H1 (cell line): Measurements from ENCODE around the gene IL10RA. TPM values are rescaled to one million over a fixed set of nuclear protein-coding genes. Genes with fewer than 3 reads are reported as not detected.

Source experiments
- CTCF ChIA-PET: fragments of 300-600 bp; sonication (Branson Sonifier 250); formaldehyde crosslinking; loops from one replicate; lab custom pipeline; 2021; ENCODE audit not compliant: partially characterized antibody; lab: Charles Lee
- POLR2A ChIA-PET: fragments of 300-600 bp; sonication (Branson Sonifier 250); formaldehyde crosslinking; loops from one replicate; lab custom pipeline; 2021; ENCODE audit warnings: inconsistent platforms; ENCODE audit not compliant: partially characterized antibody; lab: Charles Lee
- DNase-seq, 2 experiments: peaks; one replicate each; pipeline versions ENCODE4 v3.0.0 to v3.0.0-alpha.2; 2010 to 2022; ENCODE audit warnings: low spot score in 2 of 2, low read depth in 1 of 2, mixed read lengths in 1 of 2
- FAIRE-seq: peaks from 2 replicates; lab custom pipeline; 2011; peaks lifted over from hg19 to GRCh38; lab: Jason Lieb, UNC
- H2AFZ ChIP-seq: 2 replicates; pipeline ENCODE4 v1.8.1; 2012; ENCODE audit warnings: low read length, inconsistent platforms
- H2AK5ac ChIP-seq: 2 replicates; pipeline ENCODE4 v1.6.1; 2013; ENCODE audit warnings: low read depth, low read length
- H2BK120ac ChIP-seq: replicated peaks from 2 replicates; pipeline ENCODE3; 2013; ENCODE audit warnings: low read depth, low read length, inconsistent platforms
- H2BK12ac ChIP-seq: 2 replicates; pipeline ENCODE4 v1.6.1; 2013; ENCODE audit warnings: low read depth, low read length
- H2BK15ac ChIP-seq: 2 replicates; pipeline ENCODE4 v1.6.1; 2013; ENCODE audit warnings: low read length
- H2BK20ac ChIP-seq: 2 replicates; pipeline ENCODE4 v1.6.1; 2013; ENCODE audit warnings: low read length
- H2BK5ac ChIP-seq: 2 replicates; pipeline ENCODE4 v1.6.1; 2013; ENCODE audit warnings: low read depth, low read length
- H3K14ac ChIP-seq: 2 replicates; pipeline ENCODE4 v1.6.1; 2013; ENCODE audit warnings: inconsistent platforms; ENCODE audit not compliant: insufficient read length
- H3K18ac ChIP-seq: 2 replicates; pipeline ENCODE4 v1.6.1; 2013; ENCODE audit warnings: low read length; ENCODE audit errors: extremely low read depth
- H3K23ac ChIP-seq: 2 replicates; pipeline ENCODE4 v1.6.1; 2013; ENCODE audit warnings: inconsistent platforms; ENCODE audit not compliant: insufficient read length
- H3K23me2 ChIP-seq: 2 replicates; pipeline ENCODE4 v1.6.1; 2013; ENCODE audit warnings: low read depth, low read length
- H3K27ac ChIP-seq: 2 replicates; pipeline ENCODE4 v1.6.1; 2011; ENCODE audit warnings: low read depth, low read length, inconsistent platforms
- H3K27me3 ChIP-seq, 4 experiments: replicated peaks in 1 of 4; 1 replicate in 1 of 4; 2 replicates in 3 of 4; pipeline versions ENCODE4 v1.6.1 to v1.8.1; 2011 to 2013; ENCODE audit warnings: low read length in 3 of 4, mild to moderate bottlenecking in 3 of 4, inconsistent platforms in 2 of 4, mixed read lengths in 2 of 4, moderate library complexity in 1 of 4; ENCODE audit not compliant: control insufficient read depth in 3 of 4, insufficient read depth in 3 of 4; ENCODE audit errors: extremely low read depth in 1 of 4
- H3K36me3 ChIP-seq, 4 experiments: 2 replicates each; pipeline versions ENCODE4 v1.6.1 to v1.8.1; 2011 to 2013; ENCODE audit warnings: mild to moderate bottlenecking in 4 of 4, low read length in 3 of 4, moderate library complexity in 2 of 4, control low read depth in 1 of 4, inconsistent platforms in 1 of 4; ENCODE audit not compliant: insufficient read depth in 4 of 4, control insufficient read depth in 2 of 4
- H3K4ac ChIP-seq: replicated peaks from 2 replicates; pipeline ENCODE3; 2013; ENCODE audit warnings: low read length, low read depth, mixed read lengths, inconsistent platforms; ENCODE audit not compliant: insufficient read length
- H3K4me1 ChIP-seq, 4 experiments: replicated peaks in 1 of 4; 1 replicate in 1 of 4; 2 replicates in 3 of 4; pipeline versions ENCODE4 v1.6.1 to v1.8.1; 2011 to 2013; ENCODE audit warnings: low read length in 3 of 4, inconsistent platforms in 2 of 4, mixed read lengths in 1 of 4; ENCODE audit not compliant: insufficient read depth in 4 of 4, control insufficient read depth in 3 of 4
- H3K4me2 ChIP-seq, 2 experiments: 2 replicates each; pipeline versions ENCODE4 v1.6.1 to v1.8.1; 2011 to 2013; ENCODE audit warnings: low read depth in 2 of 2, low read length in 2 of 2, control low read depth in 1 of 2, inconsistent platforms in 1 of 2, mild to moderate bottlenecking in 1 of 2; ENCODE audit not compliant: insufficient read depth in 1 of 2
- H3K4me3 ChIP-seq, 4 experiments: fragments of 200-600, 300-600 bp in 1 of 4; sonication (generic), shearing (Covaris generic), sonication (Bioruptor Twin) in 1 of 4; 2 replicates each; pipeline versions ENCODE4 v1.5.1 to v1.8.1; 2011 to 2016; ENCODE audit warnings: low read length in 4 of 4, low read depth in 3 of 4, control low read depth in 2 of 4, inconsistent platforms in 2 of 4, mild to moderate bottlenecking in 2 of 4, mixed read lengths in 1 of 4, moderate library complexity in 1 of 4; ENCODE audit not compliant: insufficient read depth in 2 of 4; ENCODE audit errors: extremely low read depth in 1 of 4
- H3K56ac ChIP-seq: replicated peaks from 2 replicates; pipeline ENCODE3; 2013; ENCODE audit warnings: low read depth, mild to moderate bottlenecking, mixed read lengths, low read length, inconsistent platforms; ENCODE audit not compliant: insufficient read length
- H3K79me1 ChIP-seq: 2 replicates; pipeline ENCODE4 v1.6.1; 2013; ENCODE audit warnings: low read depth, low read length, control low read depth
- H3K79me2 ChIP-seq, 2 experiments: 2 replicates each; pipeline versions ENCODE4 v1.6.1 to v1.8.1; 2012 to 2013; ENCODE audit warnings: low read length in 2 of 2, mild to moderate bottlenecking in 2 of 2, inconsistent platforms in 1 of 2; ENCODE audit not compliant: insufficient read depth in 2 of 2, control insufficient read depth in 1 of 2
- H3K9ac ChIP-seq, 4 experiments: replicated peaks in 1 of 4; 1 replicate in 1 of 4; 2 replicates in 3 of 4; pipeline versions ENCODE4 v1.6.1 to v1.8.1; 2011 to 2013; ENCODE audit warnings: low read depth in 3 of 4, low read length in 3 of 4, control low read depth in 2 of 4, mild to moderate bottlenecking in 2 of 4, moderate library complexity in 2 of 4, inconsistent platforms in 1 of 4; ENCODE audit errors: extremely low read depth in 1 of 4
- H3K9me3 ChIP-seq, 2 experiments: 2 replicates each; pipeline versions ENCODE4 v1.6.1 to v1.8.1; 2012 to 2013; ENCODE audit warnings: mild to moderate bottlenecking in 2 of 2, moderate library complexity in 2 of 2, control low read depth in 1 of 2, inconsistent platforms in 1 of 2, low read depth in 1 of 2, low read length in 1 of 2, mixed read lengths in 1 of 2; ENCODE audit not compliant: insufficient read depth in 2 of 2
- H4K20me1 ChIP-seq, 2 experiments: replicated peaks in 1 of 2; 2 replicates each; pipeline versions ENCODE3 to v1.8.1; 2011 to 2013; ENCODE audit warnings: inconsistent platforms in 2 of 2, low read length in 2 of 2, mild to moderate bottlenecking in 1 of 2; ENCODE audit not compliant: insufficient read depth in 2 of 2, control insufficient read depth in 1 of 2
- H4K5ac ChIP-seq: 2 replicates; pipeline ENCODE4 v1.6.1; 2013; ENCODE audit warnings: low read length, low read depth, mixed read lengths, inconsistent platforms; ENCODE audit not compliant: insufficient read length
- H4K8ac ChIP-seq: 2 replicates; pipeline ENCODE4 v1.8.0; 2013; ENCODE audit warnings: mild to moderate bottlenecking, moderate library complexity, low read length, inconsistent platforms; ENCODE audit not compliant: insufficient read depth; ENCODE audit errors: extremely low read depth
- H4K91ac ChIP-seq: replicated peaks from 2 replicates; pipeline ENCODE3; 2013; ENCODE audit warnings: low read length, mixed read lengths, inconsistent platforms; ENCODE audit not compliant: insufficient read length
- SUZ12 ChIP-seq: fragments of 200-600 bp; sonication (generic); IDR thresholded peaks from 2 replicates; pipeline ENCODE4 v1.6.1; 2012; ENCODE audit warnings: mild to moderate bottlenecking, inconsistent platforms, low read length, moderate library complexity, mixed read lengths
- TEAD4 ChIP-seq: IDR thresholded peaks from 2 replicates; pipeline ENCODE4 v1.6.1; 2012; ENCODE audit warnings: low read depth, low read length, inconsistent platforms, mixed read lengths
- WGBS, 2 experiments: shearing (Covaris generic) in 1 of 2; methylation state at CpG; one replicate each; pipeline versions ENCODE4 v1.1.6 to v1.1.7; 2013 to 2015; ENCODE audit warnings: low lambda C conversion rate in 2 of 2, mixed read lengths in 2 of 2, inconsistent platforms in 1 of 2, low coverage in 1 of 2, missing lambda C conversion rate in 1 of 2; ENCODE audit not compliant: insufficient replicate concordance in 2 of 2, insufficient coverage in 1 of 2, insufficient read length in 1 of 2; ENCODE audit errors: extremely low coverage in 1 of 2, missing lambda C conversion rate in 1 of 2; 5-methylcytosine and 5-hydroxymethylcytosine counted together
- polyA plus RNA-seq, 7 experiments: library from polyadenylated mRNA; depleted of rRNA in 3 of 7; stranded (reverse) in 5 of 7; unstranded in 2 of 7; fragments of >200 nt in 5 of 7; fragments of 200-250 nt in 2 of 7; gene quantifications; 1 replicate in 5 of 7; 2 replicates in 1 of 7; 4 replicates in 1 of 7; pipeline versions ENCODE4 v1.2.1 to v1.2.3, GENCODE V29; 2011 to 2013; ENCODE audit warnings: missing spikeins in 2 of 7, mixed read lengths in 2 of 7
- total RNA-seq: library from RNA; stranded (reverse); fragmentation: NEBNext Ultra II Directional; extraction: Animal tissue kit (Norgen Biotek cat#: 25700); gene quantifications from 2 replicates; pipeline ENCODE4 v1.2.1, GENCODE V29; 2021

The IL10RA gene
- total and polyA plus RNA-seq, 2 of the 8 experiments (the other 6 are each of a cell fraction or from before 2014, with no cell fraction given) = 0.05 to 0.11 TPM

DNA sequence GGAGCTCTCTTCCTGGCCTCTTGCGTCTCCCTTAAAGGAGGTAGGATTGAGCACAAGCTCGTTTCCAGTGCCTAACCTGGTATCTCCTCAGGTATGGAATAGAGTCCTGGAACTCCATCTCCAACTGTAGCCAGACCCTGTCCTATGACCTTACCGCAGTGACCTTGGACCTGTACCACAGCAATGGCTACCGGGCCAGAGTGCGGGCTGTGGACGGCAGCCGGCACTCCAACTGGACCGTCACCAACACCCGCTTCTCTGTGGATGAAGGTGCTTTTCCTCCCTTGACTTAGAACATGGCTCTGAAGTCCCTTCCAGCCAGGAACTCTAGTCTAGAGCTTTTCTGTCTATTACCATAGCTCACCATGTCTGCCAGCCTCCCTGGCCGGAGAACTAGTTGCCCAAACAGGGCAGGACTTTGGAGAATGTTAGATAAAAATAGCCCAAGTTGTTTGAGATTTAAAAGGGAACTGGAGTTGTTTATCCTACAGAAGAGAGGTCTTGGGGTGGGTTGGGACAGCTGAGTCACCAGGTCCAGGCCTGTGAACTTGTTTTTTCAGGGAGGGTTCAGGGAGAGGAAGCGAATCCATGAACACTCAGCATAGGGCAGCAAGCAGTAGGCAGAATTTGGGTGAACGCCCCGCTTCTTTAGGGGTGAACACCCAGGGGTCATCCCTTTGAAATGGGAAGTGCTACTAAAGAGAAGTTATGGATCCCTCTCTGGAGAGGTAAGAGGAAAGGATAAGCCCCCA is 3.3 kb downstream of the IL10RA start:
- H3K79me2 ChIP-seq = no peaks in the 10 kb centered on the region
- no peak overlapping the region for H3K14ac ChIP-seq
- no peak for FAIRE-seq
- no peak overlapping the region for H2AFZ ChIP-seq
- H3K56ac ChIP-seq = no peak overlapping the region
- 92% methylated on average over 13 of the region's 13 CpGs; no CpG with 5 or more reads in 1 of the 2 experiments for WGBS, 2 experiments
- H2BK12ac ChIP-seq = no peak overlapping the region
- H3K23ac ChIP-seq = no peak overlapping the region
- H4K8ac ChIP-seq = no peak overlapping the region
- H2BK20ac ChIP-seq = no peak overlapping the region
- no peaks in the 10 kb centered on the region for H4K20me1 ChIP-seq
- H3K79me1 ChIP-seq = no peaks in the 10 kb centered on the region
- ChIA-PET CTCF (interaction anchor here (0.6 to 3.1 kb wide), 6 partner anchors 11 to 683 kb away, joined by 3 to 15 read pairs (median 4); no protein-coding TSS in a partner anchor), POLR2A (interaction anchor here (1.1 kb wide), 1 partner anchor 27 kb away, joined by 3 read pairs; no protein-coding TSS in a partner anchor)
- H2BK5ac ChIP-seq = no peak overlapping the region
- H3K4me3 ChIP-seq = no peak overlapping the region
- H4K91ac ChIP-seq = no peak overlapping the region
- H3K27ac ChIP-seq = no peak overlapping the region
- H3K4ac ChIP-seq = no peak overlapping the region
- H3K18ac ChIP-seq = no peak overlapping the region
- H2BK15ac ChIP-seq = no peak overlapping the region
- H3K23me2 ChIP-seq = peaks cover 7% of the 10 kb centered on the region; the same call in 1 of the 2 replicates
- no peak overlapping the region for H2BK120ac ChIP-seq
- no peak overlapping the region for H3K9ac ChIP-seq
- peaks cover 0 to 8% (median 4%) of the 10 kb centered on the region in 4 experiments; a peak in 5 of 7 replicates for H3K4me1 ChIP-seq
- H3K36me3 ChIP-seq = no peaks in the 10 kb centered on the region
- no peak overlapping the region for H4K5ac ChIP-seq
- DNase-seq = no peak
- H3K9me3 ChIP-seq = no peaks in the 10 kb centered on the region
- no peak overlapping the region for H3K4me2 ChIP-seq
- H2AK5ac ChIP-seq = no peak overlapping the region
- H3K27me3 ChIP-seq = peaks cover 16 to 28% (median 22%) of the 10 kb centered on the region in 4 experiments
- TF ChIP-seq SUZ12 (no peak), TEAD4 (no peak)
